HL-60 (cell line): Measurements from ENCODE around the gene DUS4L.

Source experiments
- DNase-seq, 2 experiments: peaks; one replicate each; pipeline ENCODE4 v3.0.0-alpha.2; 2010 to 2020; ENCODE audit warnings: low read depth in 1 of 2, low spot score in 1 of 2
- H3K27ac ChIP-seq: fragments of 250-450 bp; sonication (Bioruptor Pico); replicated peaks from 2 replicates; pipeline ENCODE4 v1.5.1; 2020; ENCODE audit warnings: mild to moderate bottlenecking, moderate library complexity
- H3K27me3 ChIP-seq: fragments of 250-450 bp; sonication (Bioruptor Pico); 2 replicates; pipeline ENCODE4 v1.5.1; 2021; ENCODE audit warnings: mild to moderate bottlenecking, moderate library complexity; ENCODE audit not compliant: insufficient read depth, poor library complexity, severe bottlenecking
- H3K4me3 ChIP-seq: replicated peaks from 2 replicates; pipeline ENCODE4 v1.5.1; 2011; ENCODE audit warnings: mild to moderate bottlenecking, control low read depth, low read length; ENCODE audit not compliant: insufficient read depth
- GABPA ChIP-seq: IDR thresholded peaks from 2 replicates; pipeline ENCODE4 v1.6.1; 2012; ENCODE audit warnings: low read depth
- POLR2AphosphoS5 ChIP-seq: IDR thresholded peaks from 2 replicates; pipeline ENCODE4 v1.6.1; 2012; ENCODE audit warnings: low read depth
- REST ChIP-seq: IDR thresholded peaks from 2 replicates; pipeline ENCODE4 v1.6.1; 2012; ENCODE audit warnings: low read depth; ENCODE audit not compliant: insufficient replicate concordance
- SPI1 ChIP-seq: IDR thresholded peaks from 2 replicates; pipeline ENCODE4 v1.6.1; 2012; ENCODE audit warnings: low read depth, mild to moderate bottlenecking, borderline replicate concordance
- TF ChIP-seq, protein P1 (sequence below): IDR thresholded peaks from one replicate; pipeline ENCODE4 v1.5.1; 2011; ENCODE audit warnings: low read length, control low read depth, inconsistent platforms; ENCODE audit not compliant: insufficient read depth

Gene DUS4L

GRCh38 chr7:107538001-107538400 lies 25.8 kb upstream of the DUS4L start:
- no peak for TF ChIP-seq SPI1
- TF ChIP-seq, protein P1, sequence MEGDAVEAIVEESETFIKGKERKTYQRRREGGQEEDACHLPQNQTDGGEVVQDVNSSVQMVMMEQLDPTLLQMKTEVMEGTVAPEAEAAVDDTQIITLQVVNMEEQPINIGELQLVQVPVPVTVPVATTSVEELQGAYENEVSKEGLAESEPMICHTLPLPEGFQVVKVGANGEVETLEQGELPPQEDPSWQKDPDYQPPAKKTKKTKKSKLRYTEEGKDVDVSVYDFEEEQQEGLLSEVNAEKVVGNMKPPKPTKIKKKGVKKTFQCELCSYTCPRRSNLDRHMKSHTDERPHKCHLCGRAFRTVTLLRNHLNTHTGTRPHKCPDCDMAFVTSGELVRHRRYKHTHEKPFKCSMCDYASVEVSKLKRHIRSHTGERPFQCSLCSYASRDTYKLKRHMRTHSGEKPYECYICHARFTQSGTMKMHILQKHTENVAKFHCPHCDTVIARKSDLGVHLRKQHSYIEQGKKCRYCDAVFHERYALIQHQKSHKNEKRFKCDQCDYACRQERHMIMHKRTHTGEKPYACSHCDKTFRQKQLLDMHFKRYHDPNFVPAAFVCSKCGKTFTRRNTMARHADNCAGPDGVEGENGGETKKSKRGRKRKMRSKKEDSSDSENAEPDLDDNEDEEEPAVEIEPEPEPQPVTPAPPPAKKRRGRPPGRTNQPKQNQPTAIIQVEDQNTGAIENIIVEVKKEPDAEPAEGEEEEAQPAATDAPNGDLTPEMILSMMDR = no peak
- TF ChIP-seq POLR2AphosphoS5 = no peak
- no peak for TF ChIP-seq REST
- no peak for TF ChIP-seq GABPA
- no peak overlapping the region for H3K4me3 ChIP-seq
- no peaks in the 10 kb centered on the region for H3K27me3 ChIP-seq
- no peak for DNase-seq
- H3K27ac ChIP-seq = no peak overlapping the region

GRCh38 chr7:107543338-107543993 lies 20.3 kb upstream of the DUS4L start:
- Histone ChIP-seq H3K27ac (no peak overlapping the region), H3K4me3 (no peak overlapping the region), H3K27me3 (no peaks in the 10 kb centered on the region)
- no peak for DNase-seq
- no peak for TF ChIP-seq REST

DNA sequence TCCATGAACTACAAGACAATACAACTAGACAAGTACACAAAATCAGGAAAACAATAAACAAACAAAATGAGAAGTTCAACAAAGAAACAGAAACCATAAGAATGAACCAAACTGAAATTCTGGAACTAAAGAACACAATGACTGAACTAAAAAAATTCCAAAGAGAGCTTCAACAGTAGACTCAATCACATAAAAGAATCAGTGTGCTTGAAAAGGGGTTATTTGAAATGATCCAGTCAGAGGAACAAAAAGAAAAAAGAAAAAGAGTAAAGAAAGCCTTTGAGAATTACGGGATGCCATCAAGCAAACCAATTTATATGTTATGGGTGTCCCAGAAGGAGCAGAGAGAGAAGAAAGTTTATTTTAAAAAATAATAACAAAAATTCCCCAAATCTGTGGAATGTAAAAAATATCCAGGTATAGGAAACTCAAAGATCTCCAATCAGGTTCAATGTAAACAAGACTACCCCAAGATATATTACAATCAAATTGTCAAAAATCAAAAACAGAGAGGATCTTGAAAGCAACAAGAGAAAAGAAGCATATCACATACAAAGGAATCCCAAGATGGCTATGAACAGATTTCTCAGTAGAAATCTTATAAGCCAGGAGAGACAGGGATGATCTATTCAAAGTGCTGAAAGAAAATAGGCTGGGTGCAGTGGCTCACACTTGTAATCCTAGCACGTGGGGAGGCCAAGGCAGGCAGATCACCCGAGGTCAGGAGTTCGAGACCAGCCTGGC lies 18.8 kb upstream of the DUS4L start:
- Histone ChIP-seq H3K27me3 (no peaks in the 10 kb centered on the region), H3K27ac (no peak overlapping the region), H3K4me3 (no peak overlapping the region)
- no peak for DNase-seq
- TF ChIP-seq GABPA (no peak), SPI1 (no peak), REST (no peak), POLR2AphosphoS5 (no peak)
- TF ChIP-seq, protein P1 = no peak
